IMR-90 (cell line): ENCODE results near the gene TMEM74B. TPM values are rescaled to one million over a fixed set of nuclear protein-coding genes. Genes with fewer than 3 reads are reported as not detected.
A peak's percentile ranks its signal among the peaks of the same experiment; 100 is the strongest.

Source experiments
- ATAC-seq: fragments of 200-7000 bp; cut with Tn5 transposase; 2 replicates; pipeline ENCODE4 v1.9.1; 2020; ENCODE audit warnings: low read depth, mild to moderate bottlenecking, moderate library complexity
- BruUV-seq: library from RNA; stranded (reverse); fragments of 400-500 nt; replicated peaks from 2 replicates; lab custom pipeline; 2021; lab: Mats Ljungman, UMichigan
- CTCF ChIA-PET: fragments of 300-600 bp; formaldehyde crosslinking; extraction: SDS; loops from one replicate; lab custom pipeline; 2021; ENCODE audit warnings: antibody characterized with exemption; lab: Yijun Ruan, JAX
- POLR2A ChIA-PET: fragments of 300-600 bp; sonication (Branson Sonifier 250); formaldehyde crosslinking; loops from one replicate; lab custom pipeline; 2022; ENCODE audit warnings: antibody characterized with exemption; ENCODE audit not compliant: unreplicated experiment; lab: Charles Lee
- DNase-seq: peaks from one replicate; pipeline ENCODE4 v3.0.0; 2013
- H2AFZ ChIP-seq: replicated peaks from 2 replicates; pipeline ENCODE3; 2013; ENCODE audit warnings: low read length, mild to moderate bottlenecking; ENCODE audit not compliant: poor library complexity
- H2AK5ac ChIP-seq: 2 replicates; pipeline ENCODE4 v1.6.1; 2013; ENCODE audit warnings: low read depth, low read length, inconsistent platforms
- H2AK9ac ChIP-seq: replicated peaks from 2 replicates; pipeline ENCODE3; 2013; ENCODE audit warnings: mild to moderate bottlenecking, low read depth, low read length, moderate library complexity; ENCODE audit not compliant: poor library complexity
- H2BK120ac ChIP-seq: 2 replicates; pipeline ENCODE4 v1.6.1; 2013; ENCODE audit warnings: low read depth, low read length, inconsistent platforms
- H2BK15ac ChIP-seq: 3 replicates; pipeline ENCODE4 v1.6.1; 2013; ENCODE audit warnings: low read depth, low read length, inconsistent platforms
- H2BK20ac ChIP-seq: 2 replicates; pipeline ENCODE4 v1.6.1; 2013; ENCODE audit warnings: low read depth, mild to moderate bottlenecking, inconsistent platforms, low read length, moderate library complexity
- H2BK5ac ChIP-seq: 2 replicates; pipeline ENCODE4 v1.6.1; 2013; ENCODE audit warnings: mild to moderate bottlenecking, low read depth, low read length, inconsistent platforms; ENCODE audit not compliant: poor library complexity, severe bottlenecking
- H3K14ac ChIP-seq: replicated peaks from 2 replicates; pipeline ENCODE4 v1.6.1; 2013; ENCODE audit warnings: low read depth, low read length, inconsistent platforms
- H3K18ac ChIP-seq: 2 replicates; pipeline ENCODE4 v1.6.1; 2013; ENCODE audit warnings: low read depth, low read length, control low read depth
- H3K23ac ChIP-seq: 2 replicates; pipeline ENCODE4 v1.6.1; 2013; ENCODE audit warnings: low read depth, low read length, inconsistent platforms
- H3K27ac ChIP-seq: 2 replicates; pipeline ENCODE4 v1.5.1; 2013; ENCODE audit warnings: mild to moderate bottlenecking, control low read depth, low read length; ENCODE audit not compliant: insufficient read depth
- H3K27me3 ChIP-seq: 2 replicates; pipeline ENCODE4 v1.6.1; 2013; ENCODE audit warnings: low read length; ENCODE audit not compliant: control insufficient read depth, insufficient read depth
- H3K36me3 ChIP-seq: 2 replicates; pipeline ENCODE4 v1.6.1; 2013; ENCODE audit warnings: low read length, mixed read lengths; ENCODE audit not compliant: control insufficient read depth, insufficient read depth
- H3K4ac ChIP-seq: 2 replicates; pipeline ENCODE4 v1.6.1; 2013; ENCODE audit warnings: low read depth, low read length, inconsistent platforms
- H3K4me1 ChIP-seq: 2 replicates; pipeline ENCODE4 v1.6.1; 2013; ENCODE audit warnings: low read length, mixed read lengths; ENCODE audit not compliant: control insufficient read depth, insufficient read depth
- H3K4me2 ChIP-seq: 2 replicates; pipeline ENCODE4 v1.6.1; 2013; ENCODE audit warnings: low read depth, mild to moderate bottlenecking, control low read depth, low read length, moderate library complexity
- H3K4me3 ChIP-seq: 2 replicates; pipeline ENCODE4 v1.5.1; 2013; ENCODE audit warnings: low read depth, mild to moderate bottlenecking, control low read depth, low read length, moderate library complexity; ENCODE audit not compliant: insufficient read depth
- H3K56ac ChIP-seq: 2 replicates; pipeline ENCODE4 v1.6.1; 2013; ENCODE audit warnings: low read length, inconsistent platforms; ENCODE audit not compliant: insufficient read depth; ENCODE audit errors: extremely low read depth
- H3K79me1 ChIP-seq, 2 experiments: 2 replicates each; pipeline ENCODE4 v1.6.1; 2013; ENCODE audit warnings: low read length in 2 of 2, inconsistent platforms in 1 of 2, low read depth in 1 of 2
- H3K9ac ChIP-seq: 2 replicates; pipeline ENCODE4 v1.6.1; 2013; ENCODE audit warnings: low read depth, low read length, control low read depth
- H3K9me1 ChIP-seq: 2 replicates; pipeline ENCODE4 v1.6.1; 2013; ENCODE audit warnings: low read length, inconsistent platforms; ENCODE audit not compliant: insufficient read depth
- H3K9me3 ChIP-seq: 2 replicates; pipeline ENCODE4 v1.6.1; 2013; ENCODE audit warnings: low read length; ENCODE audit not compliant: control insufficient read depth, insufficient read depth
- H4K20me1 ChIP-seq: 2 replicates; pipeline ENCODE4 v1.6.1; 2013; ENCODE audit warnings: low read length, inconsistent platforms; ENCODE audit not compliant: insufficient read depth
- H4K5ac ChIP-seq: 2 replicates; pipeline ENCODE4 v1.6.1; 2013; ENCODE audit warnings: mild to moderate bottlenecking, low read depth, low read length, control low read depth
- H4K8ac ChIP-seq, 2 experiments: 2 replicates each; pipeline ENCODE4 v1.6.1; 2013; ENCODE audit warnings: low read depth in 2 of 2, low read length in 2 of 2, control low read depth in 1 of 2, inconsistent platforms in 1 of 2
- H4K91ac ChIP-seq: 2 replicates; pipeline ENCODE4 v1.6.1; 2013; ENCODE audit warnings: low read depth, low read length, inconsistent platforms; ENCODE audit not compliant: insufficient read depth
- MAFK ChIP-seq: IDR thresholded peaks from 2 replicates; pipeline ENCODE4 v1.6.1; 2012; ENCODE audit warnings: low read depth, low read length, improper control_type of control experiment
- RAD21 ChIP-seq: IDR thresholded peaks from 2 replicates; pipeline ENCODE4 v1.6.1; 2012; ENCODE audit warnings: low read length, improper control_type of control experiment
- WGBS, 2 experiments: methylation state at CpG; one replicate each; pipeline versions ENCODE4 v1.1.5 to v1.1.7; 2013; ENCODE audit warnings: missing lambda C conversion rate in 2 of 2; ENCODE audit not compliant: insufficient read length in 1 of 2; ENCODE audit errors: extremely low coverage in 2 of 2; 5-methylcytosine and 5-hydroxymethylcytosine counted together
- dilution Hi-C: fragments of 300-500 bp; cut with HindIII; formaldehyde crosslinking; loops from one replicate; pipeline ENCODE4 v1.14.3; 2018; ENCODE audit warnings: low sequenced_read_pairs; ENCODE audit not compliant: unreplicated experiment
- in situ Hi-C: fragments of 300-500 bp; cut with MboI; formaldehyde crosslinking; loops from 3 replicates; pipeline ENCODE4 v1.14.3; 2019; ENCODE audit warnings: low sequenced_read_pairs, inconsistent platforms, mixed read lengths
- intact Hi-C: fragments of 100-400 bp; cut with micrococcal nuclease; formaldehyde crosslinking; loops from 2 replicates; pipeline ENCODE4 v1.10.0; 2022
- polyA plus RNA-seq, 3 experiments: library from polyadenylated mRNA; depleted of rRNA; stranded (reverse); fragments of >200 nt; gene quantifications; 2 replicates each; pipeline ENCODE4 v1.2.3, GENCODE V29; 2012; ENCODE audit warnings: low replicate concordance in 1 of 3
- total RNA-seq: library from RNA; depleted of rRNA; stranded (reverse); fragments of >200 nt; gene quantifications from 2 replicates; pipeline ENCODE4 v1.2.3, GENCODE V29; 2012

Gene TMEM74B
- total and polyA plus RNA-seq, 2 of the 4 experiments (the other 2 are of a cell fraction): 0.03 TPM; not detected in 1

DNA sequence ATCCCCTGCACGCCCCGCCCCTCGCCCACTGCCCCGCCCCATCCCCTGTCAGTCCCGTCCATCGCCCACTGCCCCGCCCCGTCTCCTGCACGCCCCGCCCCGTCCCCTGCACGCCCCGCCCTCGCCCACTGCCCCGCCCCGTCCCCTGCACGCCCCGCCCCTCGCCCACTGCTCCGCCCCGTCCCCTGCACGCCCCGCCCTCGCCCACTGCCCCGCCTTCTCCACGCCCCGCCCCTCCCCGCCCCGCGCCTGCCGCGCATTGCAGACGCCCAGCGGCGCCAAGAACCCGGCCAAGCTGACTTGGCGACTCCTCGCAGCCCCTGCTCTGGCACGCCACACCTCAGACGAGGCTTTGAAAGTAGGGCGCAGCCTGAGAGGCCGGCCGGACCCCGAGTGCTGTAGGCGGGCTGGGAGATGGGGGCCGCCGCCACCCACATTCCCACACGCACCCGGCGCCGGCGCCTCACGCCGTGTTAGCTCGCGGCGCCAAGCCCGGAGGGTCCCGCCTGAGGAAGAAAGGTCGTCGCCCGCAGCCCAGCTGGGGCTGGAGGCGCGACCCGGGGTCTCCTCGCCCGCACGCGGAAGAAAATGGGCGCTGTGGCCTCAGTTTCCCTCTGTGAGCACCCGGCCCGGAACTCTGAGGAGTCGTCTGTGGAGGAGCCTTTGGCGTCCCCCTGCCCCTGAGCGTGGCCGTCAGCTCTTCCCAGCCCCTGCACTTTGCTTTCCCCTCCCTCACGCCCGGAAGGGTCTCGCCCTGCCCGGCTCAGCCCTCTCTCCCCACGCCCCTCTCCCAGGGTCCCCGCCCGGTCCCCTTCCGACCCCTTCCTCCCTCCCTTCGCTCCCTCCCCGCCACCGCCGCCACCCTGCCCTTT is 41.2 kb upstream of the TMEM74B start, which contains the start of gene RAD21L1:
RAD21L1 (plus strand) TSS at position 262 of the 872 bp plus-strand sequence. CDS start 2,410 bp downstream, outside the sequence.
- BruUV-seq: no TSS peak
- H2BK120ac ChIP-seq: peak within 1 kb of the TSS; percentile 30; the same call in 1 of the 2 replicates
- H4K5ac ChIP-seq: peak within 1 kb of the TSS; percentile 54; the same call in 1 of the 2 replicates
- WGBS, 2 experiments: 0% methylated on average over 14 of the region's 88 CpGs; no CpG with 5 or more reads in 1 of the 2 experiments
- no peaks in the 10 kb centered on the region for H3K4me1 ChIP-seq
- H2BK15ac ChIP-seq: peak within 1 kb of the TSS; percentile 22; the same call in 2 of the 3 replicates
- H2BK5ac ChIP-seq: no peak within 1 kb of the TSS
- dilution Hi-C loops (no loop called here), intact Hi-C loops (loop anchor here (2.0 kb wide), 1 partner anchor 41 kb away; the partner anchor contains the start of gene SNPH), in situ Hi-C loops (no loop called here)
- H3K4me3 ChIP-seq: peak within 1 kb of the TSS; percentile 86
- peaks cover 8% of the 10 kb centered on the region for H3K27me3 ChIP-seq
- no peaks in the 10 kb centered on the region; the same call in 1 of the 2 replicates for H3K9me3 ChIP-seq
- H2AFZ ChIP-seq: peak within 1 kb of the TSS; percentile 96
- H2AK9ac ChIP-seq: peak within 1 kb of the TSS; percentile 81
- H4K20me1 ChIP-seq: no peaks in the 10 kb centered on the region
- H3K79me1 ChIP-seq: no peaks in the 10 kb centered on the region
- no peak within 1 kb of the TSS for H2BK20ac ChIP-seq
- H3K23ac ChIP-seq: no peak within 1 kb of the TSS
- DNase-seq: peak; percentile 60
- ChIA-PET POLR2A (no interaction called here), CTCF (interaction anchor here (0.6 kb wide), 1 partner anchor 73 kb away, joined by 3 read pairs; no protein-coding TSS in a partner anchor)
- H2AK5ac ChIP-seq: peak within 1 kb of the TSS; percentile 39; the same call in 1 of the 2 replicates
- H3K9me1 ChIP-seq: no peaks in the 10 kb centered on the region
- peak within 1 kb of the TSS; percentile 100 for H3K4me2 ChIP-seq
- peak within 1 kb of the TSS; percentile 21 to 76; a peak in 2 of 4 replicates for H4K8ac ChIP-seq
- H3K36me3 ChIP-seq: no peaks in the 10 kb centered on the region
- H3K18ac ChIP-seq: peak within 1 kb of the TSS; percentile 23; the same call in 1 of the 2 replicates
- TF ChIP-seq RAD21 (0 out of 2 replicates have a peak, but pooled peaks have one; percentile 13), MAFK (no peak)
- H4K91ac ChIP-seq: peak within 1 kb of the TSS; percentile 47; the same call in 1 of the 2 replicates
- peak within 1 kb of the TSS; percentile 27; the same call in 1 of the 2 replicates for H3K14ac ChIP-seq
- H3K4ac ChIP-seq: peak within 1 kb of the TSS; percentile 64
- peak within 1 kb of the TSS; percentile 42 for H3K9ac ChIP-seq
- no peak within 1 kb of the TSS; the same call in 1 of the 2 replicates for H3K56ac ChIP-seq
- peak within 1 kb of the TSS; percentile 4; the same call in 1 of the 2 replicates for H3K27ac ChIP-seq
- ATAC-seq: peak; percentile 92
